ENCODE data around the gene SLC35F5. TPM values are rescaled to one million over a fixed set of nuclear protein-coding genes. Genes with fewer than 3 reads are reported as not detected.

Gene SLC35F5
- total and polyA plus RNA-seq, 7 donors, result 23.1 to 86.3 (median 48.9) TPM

DNA sequence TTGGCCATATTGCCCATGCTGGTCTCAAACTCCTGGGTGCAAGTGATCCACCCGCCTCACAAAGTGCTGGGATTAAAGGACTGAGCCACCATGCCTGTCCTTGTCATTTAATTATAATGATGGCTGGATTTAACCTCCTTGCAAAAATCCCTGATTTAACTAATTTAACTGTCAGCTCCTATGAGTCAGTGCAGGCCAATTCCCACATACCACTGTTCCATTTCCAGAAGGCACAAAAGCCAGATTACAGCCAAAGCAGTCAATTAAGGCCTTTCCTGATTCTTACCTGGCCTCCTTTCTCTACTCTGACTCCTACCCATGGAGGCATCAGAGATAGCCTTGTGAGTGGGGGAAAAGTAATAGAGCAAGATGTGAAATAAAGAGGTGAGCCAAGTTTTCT, 12.3 kb upstream of the SLC35F5 start:
- Histone ChIP-seq H3K27ac (no peak overlapping the region), H3K36me3 (ENCODE audit: insufficient read depth in 1 of 2, low read depth in 1 of 2) (no peaks in the 10 kb centered on the region), H3K9me3 (no peaks in the 10 kb centered on the region), H3K27me3 (ENCODE audit: insufficient read depth in 3 of 3, low read length in 2 of 3) (no peaks in the 10 kb centered on the region), H3K4me1 (peaks cover 4% of the 10 kb centered on the region), H3K4me3 (no peak overlapping the region)
- no peak for DNase-seq
- intact Hi-C loops (cut with DNase I), result no loop called here
- TF ChIP-seq CTCF (IDR thresholded peaks at IDR 0.05), result no peak
- ATAC-seq, result no peak
- 91 to 100% (median 100%) methylated on average over 1 of the region's 1 CpG for WGBS, 3 donors

DNA sequence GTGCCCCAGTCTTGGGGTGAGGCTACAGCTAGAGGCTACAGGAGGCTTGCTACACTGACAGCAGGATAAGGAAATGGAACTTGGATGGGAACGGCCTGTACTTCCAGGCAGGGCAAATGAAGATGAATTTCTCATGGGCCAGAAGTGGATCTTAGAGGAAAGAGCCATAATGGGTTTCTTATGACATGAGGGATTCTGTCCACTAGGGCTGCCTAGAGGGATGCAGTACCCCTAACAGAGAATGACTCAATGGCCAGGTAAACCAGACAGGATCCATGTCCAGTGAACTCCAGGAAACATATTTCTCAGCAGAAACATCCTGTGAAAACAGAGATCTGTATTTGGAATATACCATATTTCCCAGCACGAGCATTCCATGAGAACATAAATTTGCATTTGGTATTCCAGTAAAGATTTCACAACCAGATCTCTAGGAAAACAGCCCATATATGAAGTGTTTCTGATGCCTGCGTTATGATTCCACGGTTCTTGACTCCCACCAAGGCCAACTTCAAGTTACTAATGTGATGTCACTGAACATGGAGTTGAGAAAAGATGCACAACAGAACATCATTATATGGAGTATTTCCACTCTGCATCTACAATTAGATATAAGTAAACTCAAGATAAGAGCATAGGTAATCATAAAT, 11.5 kb upstream of the SLC35F5 start:
- H3K36me3 ChIP-seq (ENCODE audit: insufficient read depth in 1 of 2, low read depth in 1 of 2), result no peaks in the 10 kb centered on the region
- ATAC-seq (no peak), DNase-seq (no peak)
- H3K4me1 ChIP-seq, result peaks cover 4% of the 10 kb centered on the region
- no peak overlapping the region for H3K4me3 ChIP-seq
- H3K27me3 ChIP-seq (ENCODE audit: insufficient read depth in 3 of 3, low read length in 2 of 3), result no peaks in the 10 kb centered on the region
- 83 to 86% (median 86%) methylated on average over 4 of the region's 4 CpGs for WGBS, 3 donors
- no peaks in the 10 kb centered on the region for H3K9me3 ChIP-seq
- TF ChIP-seq CTCF (IDR thresholded peaks at IDR 0.05), result no peak
- no peak overlapping the region for H3K27ac ChIP-seq
- intact Hi-C loops (cut with DNase I), result no loop called here

DNA sequence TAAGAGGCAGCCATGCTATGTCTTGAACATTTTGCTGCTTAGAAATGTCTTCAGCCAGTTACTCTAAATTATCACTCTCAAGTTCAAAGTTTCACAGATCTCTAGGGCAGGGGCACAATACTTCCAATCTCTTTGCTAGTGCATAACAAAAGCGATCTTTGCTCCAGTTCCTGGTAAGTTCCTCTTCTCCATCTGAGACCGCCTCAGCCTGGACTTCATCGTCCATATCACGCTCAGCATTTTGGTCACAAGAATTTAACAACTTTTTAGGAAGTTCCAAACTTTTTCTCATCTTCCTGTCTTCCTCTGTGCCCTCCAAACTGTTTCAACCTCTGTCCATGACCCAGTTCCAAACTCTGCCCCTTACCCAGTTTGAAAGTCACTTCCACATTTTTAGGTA, 8.8 kb upstream of the SLC35F5 start:
- H3K4me1 ChIP-seq, result peaks cover 7% of the 10 kb centered on the region
- intact Hi-C loops (cut with DNase I), result no loop called here
- no peaks in the 10 kb centered on the region for H3K36me3 ChIP-seq (ENCODE audit: insufficient read depth in 1 of 2, low read depth in 1 of 2)
- WGBS, 3 donors, result 86 to 93% (median 90%) methylated on average over 4 of the region's 4 CpGs
- no peak overlapping the region for H3K4me3 ChIP-seq
- TF ChIP-seq CTCF (IDR thresholded peaks at IDR 0.05), result no peak
- H3K9me3 ChIP-seq, result no peaks in the 10 kb centered on the region
- H3K27me3 ChIP-seq (ENCODE audit: insufficient read depth in 3 of 3, low read length in 2 of 3), result no peaks in the 10 kb centered on the region
- no peak for ATAC-seq
- DNase-seq, result no peak
- H3K27ac ChIP-seq, result no peak overlapping the region

DNA sequence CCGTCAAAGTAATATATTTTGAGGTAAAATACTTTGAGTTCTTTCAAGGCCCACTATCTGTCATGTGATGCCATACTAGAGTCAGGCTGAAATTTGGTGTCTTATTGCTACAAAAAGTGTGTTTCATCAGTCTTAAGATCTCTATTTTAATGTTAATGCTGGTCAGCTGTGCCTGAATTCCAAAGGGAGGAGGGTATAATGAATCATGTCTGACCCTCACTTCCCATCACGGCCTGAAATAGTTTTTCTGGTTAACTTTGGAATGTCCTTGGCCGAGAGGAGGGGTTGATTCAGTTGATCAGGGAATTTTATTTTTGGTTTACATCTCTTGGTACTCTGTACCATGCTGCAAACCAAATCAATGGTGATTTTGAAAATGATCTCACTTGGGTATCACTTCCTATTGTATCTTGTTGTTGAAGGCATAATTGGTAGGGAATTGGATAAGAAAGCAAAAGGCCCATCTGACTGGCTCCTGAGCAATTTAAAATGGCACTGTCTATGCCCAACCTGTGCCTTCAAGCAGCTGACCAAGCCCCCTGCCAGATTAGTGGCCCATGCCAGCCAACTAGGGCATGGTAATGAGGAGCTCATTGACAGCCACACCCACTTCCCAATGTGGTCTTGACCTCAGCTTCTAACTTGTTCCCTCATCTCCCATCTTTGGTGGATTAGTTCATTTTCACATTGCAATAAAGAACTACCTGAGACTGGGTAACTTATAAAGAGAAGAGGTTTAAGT, 6.1 kb upstream of the SLC35F5 start:
- Histone ChIP-seq H3K27ac (peak overlapping the region; percentile 70), H3K4me3 (no peak overlapping the region), H3K36me3 (ENCODE audit: insufficient read depth in 1 of 2, low read depth in 1 of 2) (no peaks in the 10 kb centered on the region), H3K9me3 (no peaks in the 10 kb centered on the region), H3K4me1 (peaks cover 11% of the 10 kb centered on the region), H3K27me3 (ENCODE audit: insufficient read depth in 3 of 3, low read length in 2 of 3) (no peaks in the 10 kb centered on the region)
- intact Hi-C loops (cut with DNase I), result no loop called here
- ATAC-seq (peak; percentile 44 to 78 (median 68)), DNase-seq (no peak)
- no peak for TF ChIP-seq CTCF (IDR thresholded peaks at IDR 0.05)
- 33 to 43% (median 37%) methylated on average over 3 of the region's 3 CpGs for WGBS, 3 donors

All from psoas muscle (tissue), 8 donors.